H9 (cell line): ENCODE measurements around the gene IMPA2. TPM values are rescaled to one million over a fixed set of nuclear protein-coding genes. Genes with fewer than 3 reads are reported as not detected.

Experiments
- DNase-seq: peaks from one replicate; pipeline ENCODE4 v3.0.0-alpha.2; 2017
- H2AFZ ChIP-seq: one replicate; pipeline ENCODE4 v1.6.1; 2013; ENCODE audit warnings: mild to moderate bottlenecking, low read length, control low read depth, moderate library complexity
- H2AK5ac ChIP-seq: 2 replicates; pipeline ENCODE4 v1.6.1; 2013; ENCODE audit warnings: low read length, control low read depth, mixed read lengths; ENCODE audit not compliant: insufficient read length
- H2BK120ac ChIP-seq: one replicate; pipeline ENCODE4 v1.6.1; 2013; ENCODE audit warnings: low read depth, mild to moderate bottlenecking, low read length, control low read depth, inconsistent platforms; ENCODE audit not compliant: poor library complexity, severe bottlenecking
- H2BK12ac ChIP-seq: 2 replicates; pipeline ENCODE4 v1.6.1; 2013; ENCODE audit warnings: low read length, control low read depth, mixed read lengths, low read depth; ENCODE audit not compliant: insufficient read length
- H2BK15ac ChIP-seq: 2 replicates; pipeline ENCODE4 v1.6.1; 2013; ENCODE audit warnings: low read depth, low read length, control low read depth
- H2BK20ac ChIP-seq: one replicate; pipeline ENCODE4 v1.6.1; 2013; ENCODE audit warnings: low read depth, mild to moderate bottlenecking, low read length, control low read depth, inconsistent platforms; ENCODE audit not compliant: poor library complexity, severe bottlenecking
- H2BK5ac ChIP-seq: 2 replicates; pipeline ENCODE4 v1.6.1; 2013; ENCODE audit warnings: low read length, control low read depth, mixed read lengths; ENCODE audit not compliant: insufficient read length
- H3K14ac ChIP-seq: 2 replicates; pipeline ENCODE4 v1.6.1; 2013; ENCODE audit warnings: low read length, control low read depth; ENCODE audit not compliant: insufficient read depth
- H3K18ac ChIP-seq: 2 replicates; pipeline ENCODE4 v1.6.1; 2013; ENCODE audit warnings: low read depth, mild to moderate bottlenecking, mixed read lengths, low read length, control low read depth; ENCODE audit not compliant: insufficient read length
- H3K23ac ChIP-seq: 2 replicates; pipeline ENCODE4 v1.6.1; 2013; ENCODE audit warnings: low read length, control low read depth, mixed read lengths, low read depth; ENCODE audit not compliant: insufficient read length
- H3K23me2 ChIP-seq: 2 replicates; pipeline ENCODE4 v1.6.1; 2013; ENCODE audit warnings: low read depth, mild to moderate bottlenecking, mixed read lengths, low read length, control low read depth; ENCODE audit not compliant: insufficient read length, poor library complexity, severe bottlenecking
- H3K27ac ChIP-seq: 2 replicates; pipeline ENCODE4 v1.5.1; 2013; ENCODE audit warnings: low read length, control low read depth, mixed read lengths, low read depth; ENCODE audit not compliant: insufficient read length
- H3K27me3 ChIP-seq: 2 replicates; pipeline ENCODE4 v1.6.1; 2013; ENCODE audit warnings: low read length, control low read depth, inconsistent platforms; ENCODE audit not compliant: insufficient read depth
- H3K4ac ChIP-seq: 2 replicates; pipeline ENCODE4 v1.6.1; 2013; ENCODE audit warnings: low read depth, mild to moderate bottlenecking, control low read depth, inconsistent platforms, low read length, moderate library complexity
- H3K4me1 ChIP-seq: 2 replicates; pipeline ENCODE4 v1.6.1; 2013; ENCODE audit warnings: low read length, control low read depth, inconsistent platforms; ENCODE audit not compliant: insufficient read depth
- H3K4me2 ChIP-seq: 2 replicates; pipeline ENCODE4 v1.6.1; 2013; ENCODE audit warnings: low read length, control low read depth, mixed read lengths; ENCODE audit not compliant: insufficient read length, insufficient read depth
- H3K56ac ChIP-seq: 2 replicates; pipeline ENCODE4 v1.6.1; 2013; ENCODE audit warnings: low read depth, mild to moderate bottlenecking, mixed read lengths, low read length, control low read depth; ENCODE audit not compliant: insufficient read length
- H3K79me1 ChIP-seq: 2 replicates; pipeline ENCODE4 v1.6.1; 2013; ENCODE audit warnings: low read depth, mild to moderate bottlenecking, moderate library complexity, low read length, control low read depth, inconsistent platforms; ENCODE audit not compliant: insufficient read depth, poor library complexity, severe bottlenecking
- H3K79me2 ChIP-seq: 2 replicates; pipeline ENCODE4 v1.6.1; 2013; ENCODE audit warnings: low read length, control low read depth, inconsistent platforms; ENCODE audit not compliant: insufficient read depth
- H3K9ac ChIP-seq: 2 replicates; pipeline ENCODE4 v1.6.1; 2013; ENCODE audit warnings: low read length, control low read depth, mixed read lengths; ENCODE audit not compliant: insufficient read length; ENCODE audit errors: extremely low read depth
- H3K9me3 ChIP-seq: one replicate; pipeline ENCODE4 v1.6.1; 2013; ENCODE audit warnings: low read depth, low read length, inconsistent platforms; ENCODE audit not compliant: control insufficient read depth
- H3T11ph ChIP-seq: one replicate; pipeline ENCODE4 v1.6.1; 2013; ENCODE audit warnings: mild to moderate bottlenecking, low read length, control low read depth, inconsistent platforms
- H4K20me1 ChIP-seq: one replicate; pipeline ENCODE4 v1.6.1; 2013; ENCODE audit not compliant: control insufficient read depth, insufficient read length, insufficient read depth
- H4K5ac ChIP-seq: 2 replicates; pipeline ENCODE4 v1.6.1; 2013; ENCODE audit warnings: low read depth, mild to moderate bottlenecking, mixed read lengths, low read length, control low read depth; ENCODE audit not compliant: insufficient read length
- H4K8ac ChIP-seq: replicated peaks from 2 replicates; pipeline ENCODE4 v1.6.1; 2013; ENCODE audit warnings: low read length, control low read depth, mixed read lengths, low read depth; ENCODE audit not compliant: insufficient read length
- H4K91ac ChIP-seq: 2 replicates; pipeline ENCODE4 v1.6.1; 2013; ENCODE audit warnings: low read depth, mild to moderate bottlenecking, moderate library complexity, mixed read lengths, low read length, control low read depth; ENCODE audit not compliant: insufficient read length
- H3K27ac Mint-ChIP-seq, 3 experiments: 2 replicates in 2 of 3; 3 replicates in 1 of 3; pipeline ENCODE4 v1.8.0; 2020 to 2021; ENCODE audit warnings: mixed read lengths in 3 of 3, mild to moderate bottlenecking in 1 of 3, moderate library complexity in 1 of 3
- H3K27me3 Mint-ChIP-seq: 2 replicates; pipeline ENCODE4 v1.8.0; 2021; ENCODE audit warnings: low read depth, mild to moderate bottlenecking, moderate library complexity, mixed read lengths
- H3K36me3 Mint-ChIP-seq, 3 experiments: 2 replicates in 2 of 3; 3 replicates in 1 of 3; pipeline ENCODE4 v1.8.0; 2020 to 2021; ENCODE audit warnings: low read depth in 3 of 3, mixed read lengths in 3 of 3; ENCODE audit not compliant: insufficient read depth in 1 of 3
- H3K4me1 Mint-ChIP-seq, 2 experiments: 2 replicates each; pipeline ENCODE4 v1.8.0; 2020; ENCODE audit warnings: mixed read lengths in 2 of 2
- H3K4me3 Mint-ChIP-seq, 2 experiments: 2 replicates in 1 of 2; 3 replicates in 1 of 2; pipeline ENCODE4 v1.8.0; 2020 to 2021; ENCODE audit warnings: mild to moderate bottlenecking in 2 of 2, mixed read lengths in 2 of 2, moderate library complexity in 1 of 2
- H3K9me3 Mint-ChIP-seq, 2 experiments: 2 replicates in 1 of 2; 3 replicates in 1 of 2; pipeline ENCODE4 v1.8.0; 2020; ENCODE audit warnings: mild to moderate bottlenecking in 2 of 2, mixed read lengths in 2 of 2, moderate library complexity in 1 of 2
- CTCF ChIP-seq: fragments of 200-600 bp; sonication (generic); conservative IDR thresholded peaks from 3 replicates; pipeline ENCODE4 v1.8.0; 2021; ENCODE audit warnings: antibody characterized with exemption, mild to moderate bottlenecking
- WGBS: extraction: QIAGEN DNeasy Blood & Tissue Kit; methylation state at CpG from one replicate; pipeline ENCODE4 v1.1.7; 2013; ENCODE audit warnings: missing lambda C conversion rate, low lambda C conversion rate, mixed read lengths; ENCODE audit not compliant: insufficient read length; ENCODE audit errors: extremely low coverage; 5-methylcytosine and 5-hydroxymethylcytosine counted together
- total RNA-seq: library from RNA; stranded (reverse); gene quantifications from 2 replicates; pipeline ENCODE4 v1.2.1, GENCODE V29; 2021

The IMPA2 gene
- total RNA-seq, 1 experiment from 2014 or later = 73.8 TPM

DNA sequence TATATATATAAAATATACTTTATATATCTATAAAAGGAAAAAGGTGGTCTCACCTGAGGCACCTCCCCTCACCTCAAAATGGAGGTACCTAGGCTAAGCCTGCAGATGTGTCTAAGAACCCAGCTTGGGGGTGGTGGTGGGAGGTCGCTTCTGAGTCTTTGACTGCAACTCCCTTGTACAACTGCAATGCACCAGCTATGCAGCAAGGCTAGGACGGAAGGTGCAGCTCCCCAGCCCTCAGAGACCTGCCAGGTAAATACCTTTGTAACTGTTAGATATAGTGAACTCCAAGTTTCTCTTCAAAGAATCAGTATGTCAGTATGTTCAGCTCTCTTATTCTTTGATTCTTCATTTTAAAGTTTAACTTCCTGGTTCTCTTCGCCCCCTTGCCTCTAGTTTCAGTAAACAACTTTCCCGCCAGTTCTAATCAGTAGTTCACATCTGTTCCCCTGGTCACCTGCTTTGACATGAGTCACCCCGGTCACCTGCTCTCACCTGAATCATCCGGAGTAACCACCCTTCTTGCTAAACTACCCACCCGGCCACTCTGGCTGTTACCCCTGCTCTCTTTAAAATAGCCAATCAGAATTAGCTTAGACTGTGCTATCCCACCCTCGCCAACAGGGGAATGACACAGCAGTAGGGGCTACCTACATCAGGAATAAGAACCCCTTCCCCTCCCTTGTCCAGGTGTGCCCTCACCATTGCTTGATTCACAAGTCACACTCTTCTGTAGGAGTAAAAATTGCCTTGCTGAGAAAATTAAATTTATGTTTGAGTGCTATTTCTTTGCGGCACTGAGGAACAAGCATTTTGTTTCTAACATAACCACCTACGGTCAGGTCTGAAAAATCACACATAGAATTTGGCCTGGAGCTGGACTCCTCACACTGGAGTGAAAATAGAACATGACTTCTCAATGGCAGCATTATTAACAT is 24.7 kb upstream of the IMPA2 start:
- Histone ChIP-seq H4K20me1 (no peaks in the 10 kb centered on the region), H3K4ac (no peak overlapping the region), H3K56ac (no peak overlapping the region), H3K18ac (no peak overlapping the region), H3K14ac (no peak overlapping the region), H2BK20ac (no peak overlapping the region), H3K23me2 (no peaks in the 10 kb centered on the region), H3T11ph (no peak overlapping the region), H4K8ac (no peak overlapping the region), H2BK12ac (no peak overlapping the region), H3K9me3 (no peaks in the 10 kb centered on the region), H2BK5ac (no peak overlapping the region), H2AFZ (no peak overlapping the region), H4K91ac (no peak overlapping the region), H4K5ac (no peak overlapping the region), H2BK15ac (no peak overlapping the region), H3K23ac (no peak overlapping the region), H3K79me1 (no peaks in the 10 kb centered on the region), H2BK120ac (no peak overlapping the region), H3K4me1 (no peaks in the 10 kb centered on the region), H3K4me2 (no peak overlapping the region), H3K27me3 (no peaks in the 10 kb centered on the region), H3K79me2 (no peaks in the 10 kb centered on the region), H2AK5ac (no peak overlapping the region), H3K9ac (no peak overlapping the region), H3K27ac (no peak overlapping the region)
- peak; percentile 83 for DNase-seq
- H3K27me3 Mint-ChIP-seq = peaks cover 1% of the 10 kb centered on the region; the same call in 1 of the 2 replicates
- H3K27ac Mint-ChIP-seq = no peak overlapping the region
- no CpG with 5 or more reads among the region's 10 CpGs for whole genome bisulfite sequencing
- no peak overlapping the region; a peak in 1 of 5 replicates for H3K4me3 Mint-ChIP-seq
- H3K9me3 Mint-ChIP-seq = peaks cover 19 to 23% of the 10 kb centered on the region in 2 experiments; a peak in 4 of 5 replicates
- H3K36me3 Mint-ChIP-seq = peaks cover 3 to 19% (median 15%) of the 10 kb centered on the region in 3 experiments; a peak in 5 of 7 replicates
- peaks cover 17 to 22% of the 10 kb centered on the region in 2 experiments for H3K4me1 Mint-ChIP-seq
- TF ChIP-seq CTCF = no peak
